H7 (cell line): ENCODE data around the gene CNTNAP5. TPM values are rescaled to one million over a fixed set of nuclear protein-coding genes. Genes with fewer than 3 reads are reported as not detected.
A peak's percentile ranks its signal among the peaks of the same experiment; 100 is the strongest.
"Not testable (repeated sequence)": the region's sequence is repeated elsewhere in the genome, so short reads cannot be mapped to it uniquely, and the experiment has no call there.

Source experiments
- DNase-seq: peaks from one replicate; pipeline ENCODE4 v3.0.0; 2012
- H3K27me3 ChIP-seq: 2 replicates; pipeline ENCODE4 v1.6.0; 2011; ENCODE audit warnings: mild to moderate bottlenecking, low read length; ENCODE audit not compliant: control insufficient read depth, insufficient read depth
- H3K36me3 ChIP-seq: replicated peaks from 2 replicates; pipeline ENCODE4 v1.5.1; 2011; ENCODE audit warnings: low read length; ENCODE audit not compliant: control insufficient read depth, insufficient read depth
- H3K4me3 ChIP-seq: 2 replicates; pipeline ENCODE4 v1.5.1; 2011; ENCODE audit warnings: low read depth, mild to moderate bottlenecking, control low read depth, low read length, moderate library complexity; ENCODE audit not compliant: insufficient read depth
- total RNA-seq: library from RNA; depleted of rRNA; stranded (reverse); fragments of >200 nt; shearing (Covaris generic); gene quantifications from 2 replicates; pipeline ENCODE4 v1.2.3, GENCODE V29; 2014

CNTNAP5 gene
- total RNA-seq, 1 experiment from 2014 or later, result 0.28 TPM

- DNase-seq, result no peak
- Histone ChIP-seq H3K27me3 (no peaks in the 10 kb centered on the region), H3K36me3 (no peaks in the 10 kb centered on the region), H3K4me3 (no peak overlapping the region)
Measured at GRCh38 chr2:124319577-124319976, 294.5 kb downstream of the CNTNAP5 start.

DNA sequence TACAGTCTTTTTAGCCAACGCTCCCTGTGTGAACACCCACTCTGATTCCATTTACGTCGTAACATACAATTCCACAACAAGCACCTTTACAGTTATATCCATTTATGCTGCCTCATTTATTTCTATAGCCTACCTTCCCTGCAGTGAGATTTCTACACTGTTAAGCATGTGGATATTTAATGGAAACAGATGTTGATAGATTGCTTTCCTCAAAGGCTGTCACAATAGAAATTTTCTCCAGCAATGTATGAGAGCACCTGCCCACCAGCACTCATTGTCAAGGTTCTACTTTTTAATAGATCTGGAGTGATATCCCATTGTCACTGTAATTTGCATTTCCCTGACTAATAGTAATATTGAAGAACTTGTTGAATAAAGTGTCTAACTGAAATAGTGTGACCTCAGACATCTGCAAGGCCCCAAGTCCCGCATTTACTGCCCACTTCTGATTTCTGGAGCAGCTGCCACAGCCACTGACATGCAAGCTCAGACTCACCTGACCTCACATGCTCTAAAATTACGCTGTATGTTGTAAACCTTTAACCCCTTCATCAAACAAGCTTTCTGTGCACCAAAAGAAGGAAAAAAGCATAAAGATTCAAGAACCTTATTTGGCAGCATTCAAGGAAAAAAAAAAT lies 295.1 kb downstream of the CNTNAP5 start:
- DNase-seq, result no peak
- Histone ChIP-seq H3K4me3 (no peak overlapping the region), H3K27me3 (no peaks in the 10 kb centered on the region), H3K36me3 (no peaks in the 10 kb centered on the region)

- DNase-seq, result no peak
- Histone ChIP-seq H3K4me3 (no peak overlapping the region), H3K36me3 (no peaks in the 10 kb centered on the region), H3K27me3 (no peaks in the 10 kb centered on the region)
Measured at GRCh38 chr2:124323321-124323720, 298.2 kb downstream of the CNTNAP5 start.

DNA sequence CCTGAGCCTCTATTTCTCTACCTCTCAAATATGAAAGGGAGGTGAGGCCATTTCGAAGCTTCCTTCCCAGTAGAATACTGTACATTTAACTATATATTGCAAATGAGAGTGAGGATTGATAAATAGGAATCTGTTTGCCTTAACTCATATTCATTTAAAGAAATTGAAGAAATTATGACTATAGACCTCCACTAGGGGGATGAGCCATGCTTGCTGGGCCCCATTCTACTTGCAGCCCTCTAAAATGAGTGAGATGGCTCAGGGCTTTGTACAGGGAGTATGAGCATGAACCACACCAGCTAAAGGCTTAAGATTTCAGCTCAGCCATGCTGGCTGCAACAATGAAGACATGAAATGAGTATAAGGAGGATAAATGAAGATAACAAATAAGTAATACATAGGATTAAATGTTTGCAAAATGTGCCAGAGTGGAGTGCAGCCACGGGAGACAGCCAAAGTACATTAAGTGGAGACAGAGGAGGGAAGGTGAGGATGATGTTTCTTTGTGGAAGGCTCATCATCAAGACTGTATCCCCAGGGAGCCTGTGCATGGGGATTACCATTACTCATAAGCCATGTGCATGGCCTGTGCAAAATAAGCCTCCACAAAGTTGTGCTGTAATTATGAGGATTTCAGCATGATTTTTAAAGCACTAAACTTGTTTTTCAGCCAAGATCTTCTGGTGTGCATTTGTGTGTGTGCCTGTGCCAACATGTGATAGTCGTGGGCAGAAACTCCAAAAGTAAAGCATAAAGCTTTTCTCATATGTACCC lies 300.8 kb downstream of the CNTNAP5 start:
- Histone ChIP-seq H3K36me3 (no peaks in the 10 kb centered on the region), H3K27me3 (no peaks in the 10 kb centered on the region), H3K4me3 (no peak overlapping the region)
- no peak for DNase-seq

GRCh38 chr2:124327303-124327702 lies 302.2 kb downstream of the CNTNAP5 start:
- no peak for DNase-seq
- H3K36me3 ChIP-seq, result no peaks in the 10 kb centered on the region
- no peaks in the 10 kb centered on the region for H3K27me3 ChIP-seq
- no peak overlapping the region for H3K4me3 ChIP-seq

DNA sequence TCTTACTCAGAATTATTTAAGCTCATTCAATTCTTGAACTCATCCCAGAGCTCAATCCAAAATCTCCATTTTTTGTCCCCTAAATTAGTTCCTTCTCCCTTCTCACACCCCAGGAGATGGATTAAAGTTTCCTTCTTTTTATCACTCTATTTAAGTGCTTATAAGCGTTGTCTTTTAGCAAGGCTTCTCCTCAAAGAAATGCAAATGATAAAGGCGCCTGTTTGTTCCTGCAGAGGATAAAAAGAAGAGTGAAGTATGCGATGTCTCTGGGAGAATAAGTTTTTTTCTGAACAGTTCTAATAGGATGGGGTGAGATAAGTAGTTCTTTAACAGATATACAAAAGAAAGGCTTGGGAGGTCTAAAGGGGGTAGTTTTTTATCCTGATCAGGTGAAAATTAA lies 303.3 kb downstream of the CNTNAP5 start:
- Histone ChIP-seq H3K36me3 (no peaks in the 10 kb centered on the region), H3K27me3 (no peaks in the 10 kb centered on the region), H3K4me3 (no peak overlapping the region)
- no peak for DNase-seq

GRCh38 chr2:124333784-124334183 lies 308.7 kb downstream of the CNTNAP5 start:
- H3K4me3 ChIP-seq, result no peak overlapping the region
- DNase-seq, result no peak
- no peaks in the 10 kb centered on the region for H3K27me3 ChIP-seq
- no peaks in the 10 kb centered on the region for H3K36me3 ChIP-seq

- H3K36me3 ChIP-seq, result no peaks in the 10 kb centered on the region
- no peak overlapping the region for H3K4me3 ChIP-seq
- DNase-seq, result no peak
Measured at GRCh38 chr2:124335058-124335457, 310.0 kb downstream of the CNTNAP5 start.

GRCh38 chr2:124339709-124340108 lies 314.6 kb downstream of the CNTNAP5 start:
- Histone ChIP-seq H3K27me3 (no peaks in the 10 kb centered on the region), H3K4me3 (no peak overlapping the region), H3K36me3 (no peaks in the 10 kb centered on the region)
- DNase-seq, result no peak

More at GRCh38 chr2:124335058-124335457, 310.0 kb downstream of the CNTNAP5 start:
- H3K27me3 ChIP-seq, result no peaks in the 10 kb centered on the region

DNA sequence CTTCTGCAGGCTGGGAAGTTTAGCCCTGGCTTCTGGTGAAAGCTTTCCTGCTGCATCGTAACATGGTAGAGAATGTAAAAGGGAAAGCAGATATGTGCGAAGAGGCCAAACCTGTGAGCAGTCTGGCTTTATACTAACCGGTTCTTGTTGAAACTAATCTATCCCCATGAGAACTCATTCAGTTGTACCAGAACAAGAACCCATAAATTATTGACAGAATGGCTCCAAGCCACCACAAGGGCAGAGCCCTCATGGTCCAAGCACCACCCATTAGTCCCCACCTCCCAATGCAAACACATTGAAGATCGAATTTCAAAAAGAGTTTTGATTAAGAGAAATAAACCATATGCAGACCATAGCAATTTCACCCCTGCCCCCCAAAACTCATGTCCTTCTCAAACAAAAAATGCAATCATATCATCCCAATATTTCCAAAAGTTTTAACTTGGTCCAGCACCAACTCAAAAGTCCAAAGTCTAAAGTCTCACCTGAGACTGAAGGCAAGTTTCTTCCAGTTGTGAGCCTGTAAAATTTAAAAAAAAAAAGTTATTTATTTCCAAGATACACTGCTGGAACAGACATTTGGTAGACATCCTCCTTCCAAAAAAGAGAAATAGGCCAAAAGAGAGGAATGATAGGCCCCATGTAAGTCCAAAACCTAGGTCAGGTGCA lies 318.9 kb downstream of the CNTNAP5 start:
- Histone ChIP-seq H3K4me3 (no peak overlapping the region), H3K27me3 (no peaks in the 10 kb centered on the region), H3K36me3 (no peaks in the 10 kb centered on the region)
- no peak for DNase-seq

- no peak overlapping the region for H3K4me3 ChIP-seq
- DNase-seq, result no peak
- no peaks in the 10 kb centered on the region for H3K36me3 ChIP-seq
- H3K27me3 ChIP-seq, result no peaks in the 10 kb centered on the region
Measured at GRCh38 chr2:124347209-124347608, 322.1 kb downstream of the CNTNAP5 start.

- H3K4me3 ChIP-seq, result no peak overlapping the region
Measured at GRCh38 chr2:124353656-124354055, 328.6 kb downstream of the CNTNAP5 start.

DNA sequence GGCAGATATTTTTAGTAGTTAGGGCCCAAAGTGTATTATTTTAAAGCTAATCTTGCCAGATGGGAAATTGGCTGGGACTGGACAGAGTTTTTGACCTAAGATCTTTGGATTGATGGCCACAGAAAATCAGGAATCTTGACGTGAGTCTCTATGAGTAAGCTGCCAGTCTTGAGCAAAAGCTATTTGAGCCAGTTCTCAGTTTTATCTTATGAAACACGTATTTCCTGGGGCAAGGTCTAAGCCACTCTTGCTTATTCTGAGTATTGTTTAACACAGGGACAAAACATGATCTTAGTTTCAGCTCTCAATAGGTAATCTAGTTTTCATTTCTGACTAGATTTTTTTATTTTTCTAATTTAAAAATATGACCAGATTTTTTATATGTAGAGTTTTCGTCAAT lies 329.4 kb downstream of the CNTNAP5 start:
- H3K4me3 ChIP-seq, result no peak overlapping the region
- H3K36me3 ChIP-seq, result no peaks in the 10 kb centered on the region
- DNase-seq, result no peak
- H3K27me3 ChIP-seq, result no peaks in the 10 kb centered on the region

More at GRCh38 chr2:124353656-124354055, 328.6 kb downstream of the CNTNAP5 start:
- H3K36me3 ChIP-seq, result no peaks in the 10 kb centered on the region
- no peaks in the 10 kb centered on the region for H3K27me3 ChIP-seq
- DNase-seq, result no peak

- DNase-seq, H3K27me3 ChIP-seq: not testable (repeated sequence)
- peak overlapping the region; percentile 22; the same call in 1 of the 2 replicates for H3K4me3 ChIP-seq
Measured at GRCh38 chr2:124361966-124362365, 336.9 kb downstream of the CNTNAP5 start.

DNA sequence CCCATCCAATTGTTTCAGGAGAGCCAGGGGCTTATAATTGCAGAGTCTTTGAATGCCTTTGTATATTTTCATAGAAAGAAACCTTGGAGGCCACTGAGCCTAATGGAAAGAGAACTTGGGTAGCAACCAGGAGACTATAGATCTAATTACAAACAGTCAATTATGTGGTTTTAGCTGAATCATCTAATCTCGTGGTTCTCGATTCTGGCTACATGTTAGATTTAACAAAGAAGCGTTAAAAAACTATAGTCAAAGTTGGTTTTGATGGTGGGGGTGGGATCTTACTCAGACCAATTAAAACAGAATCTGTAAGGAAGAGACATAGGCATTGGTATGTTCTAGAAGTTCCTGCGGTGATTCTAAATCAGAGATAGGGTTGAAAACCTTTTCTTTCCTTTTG lies 344.1 kb downstream of the CNTNAP5 start:
- no peaks in the 10 kb centered on the region for H3K27me3 ChIP-seq
- no peaks in the 10 kb centered on the region for H3K36me3 ChIP-seq
- H3K4me3 ChIP-seq, result no peak overlapping the region
- DNase-seq, result no peak

More at GRCh38 chr2:124361966-124362365, 336.9 kb downstream of the CNTNAP5 start:
- not testable (repeated sequence) for H3K36me3 ChIP-seq
